GM20000 (cell line): Measurements from ENCODE around the gene CCDC15.
"Not testable (repeated sequence)": the region's sequence is repeated elsewhere in the genome, so short reads cannot be mapped to it uniquely, and the experiment has no call there.

ENCODE experiments used
- DNase-seq: peaks from one replicate; pipeline ENCODE4 v3.0.0; 2012; ENCODE audit warnings: low spot score
- TF ChIP-seq, protein P1 (sequence below): IDR thresholded peaks from 2 replicates; pipeline ENCODE4 v1.5.1; 2012; ENCODE audit warnings: mild to moderate bottlenecking, control low read depth; ENCODE audit errors: extremely low read depth, missing control alignments

Gene CCDC15

DNA sequence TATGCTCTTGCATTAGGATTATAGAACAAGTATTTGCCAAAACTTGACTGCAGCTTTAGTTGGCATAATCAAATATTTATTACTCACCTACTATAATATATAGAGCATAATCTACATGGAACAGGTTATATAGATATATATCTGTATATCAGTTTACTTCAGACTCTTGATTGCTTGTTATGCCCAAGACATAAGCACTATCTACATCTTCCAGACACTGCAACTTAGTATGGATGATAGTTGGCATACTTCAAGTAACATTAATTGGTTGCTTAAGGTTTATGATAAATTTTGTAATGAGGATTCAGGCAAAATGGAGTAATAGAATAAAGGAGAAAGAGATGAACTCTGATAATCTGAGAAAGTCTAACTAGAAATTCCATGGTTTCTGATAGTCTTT lies 1.0 kb downstream of the CCDC15 start:
- TF ChIP-seq, protein P1, sequence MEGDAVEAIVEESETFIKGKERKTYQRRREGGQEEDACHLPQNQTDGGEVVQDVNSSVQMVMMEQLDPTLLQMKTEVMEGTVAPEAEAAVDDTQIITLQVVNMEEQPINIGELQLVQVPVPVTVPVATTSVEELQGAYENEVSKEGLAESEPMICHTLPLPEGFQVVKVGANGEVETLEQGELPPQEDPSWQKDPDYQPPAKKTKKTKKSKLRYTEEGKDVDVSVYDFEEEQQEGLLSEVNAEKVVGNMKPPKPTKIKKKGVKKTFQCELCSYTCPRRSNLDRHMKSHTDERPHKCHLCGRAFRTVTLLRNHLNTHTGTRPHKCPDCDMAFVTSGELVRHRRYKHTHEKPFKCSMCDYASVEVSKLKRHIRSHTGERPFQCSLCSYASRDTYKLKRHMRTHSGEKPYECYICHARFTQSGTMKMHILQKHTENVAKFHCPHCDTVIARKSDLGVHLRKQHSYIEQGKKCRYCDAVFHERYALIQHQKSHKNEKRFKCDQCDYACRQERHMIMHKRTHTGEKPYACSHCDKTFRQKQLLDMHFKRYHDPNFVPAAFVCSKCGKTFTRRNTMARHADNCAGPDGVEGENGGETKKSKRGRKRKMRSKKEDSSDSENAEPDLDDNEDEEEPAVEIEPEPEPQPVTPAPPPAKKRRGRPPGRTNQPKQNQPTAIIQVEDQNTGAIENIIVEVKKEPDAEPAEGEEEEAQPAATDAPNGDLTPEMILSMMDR = no peak
- DNase-seq = no peak

DNA sequence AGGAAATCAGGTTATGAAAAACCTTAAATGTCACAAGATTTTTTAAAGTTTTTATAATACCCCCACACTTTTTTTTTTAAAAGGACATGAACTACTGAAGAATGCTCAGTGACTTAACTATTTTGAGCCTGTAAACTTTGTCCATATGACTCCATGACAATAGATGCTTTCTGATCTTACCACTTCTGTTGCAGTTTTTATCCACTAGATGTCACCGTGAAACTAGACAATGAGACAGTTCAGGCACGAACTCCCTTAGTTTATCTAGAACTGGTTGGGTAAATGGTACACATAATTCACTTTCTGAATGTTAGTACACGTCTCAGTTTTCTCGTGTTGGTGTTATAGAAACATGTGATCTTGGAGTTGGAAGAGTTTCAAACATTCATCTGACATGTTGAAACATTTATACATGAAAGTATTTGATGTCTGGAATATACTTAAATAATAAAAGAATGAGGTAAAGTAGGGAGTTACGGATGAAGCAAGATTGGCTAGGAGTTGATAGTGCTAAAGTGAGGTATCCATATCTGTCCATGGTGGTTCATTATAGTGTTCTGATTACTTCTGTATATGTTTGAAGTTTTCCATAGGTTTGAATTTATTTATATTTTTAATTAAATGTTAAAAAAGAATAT lies 8.1 kb downstream of the CCDC15 start:
- TF ChIP-seq, protein P1 = peak; percentile 51
- peak; percentile 69 for DNase-seq

DNA sequence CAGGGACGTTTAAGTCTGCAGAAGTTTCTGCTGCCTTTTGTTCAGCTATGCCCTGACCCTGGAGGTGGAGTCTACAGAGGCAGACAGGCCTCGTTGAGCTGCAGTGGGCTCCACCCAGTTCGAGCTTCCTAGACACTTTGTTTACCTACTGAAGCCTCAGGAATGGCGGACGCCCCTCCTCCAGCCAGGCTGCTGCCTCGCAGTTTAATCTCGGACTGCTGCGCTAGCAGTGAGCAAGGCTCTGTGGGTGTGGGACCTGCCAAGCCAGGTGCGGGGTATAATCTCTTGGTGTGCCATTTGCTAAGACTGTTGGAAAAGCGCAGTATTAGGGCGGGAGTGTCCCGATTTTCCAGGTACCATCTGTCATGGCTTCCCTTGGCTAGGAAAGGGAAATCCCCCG lies 14.2 kb downstream of the CCDC15 start:
- not testable (repeated sequence) for DNase-seq

DNA sequence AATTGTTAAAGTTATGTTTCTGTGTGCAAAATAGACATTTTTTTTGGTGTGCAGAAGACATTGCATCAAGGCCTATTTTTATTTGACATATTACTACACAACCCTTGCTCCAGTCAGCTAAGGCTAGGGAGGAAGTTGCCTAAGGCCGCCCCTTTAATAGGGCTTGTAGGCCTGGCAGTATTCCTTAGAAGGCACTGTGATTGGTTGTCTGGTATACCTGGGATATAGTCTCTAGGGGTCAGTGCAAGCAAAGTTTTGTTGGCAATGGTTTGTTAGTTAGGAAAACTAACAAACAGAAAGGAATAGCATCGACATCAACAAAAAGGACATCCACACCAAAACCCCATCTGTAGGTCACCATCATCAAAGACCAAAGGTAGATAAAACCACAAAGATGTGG lies 16.9 kb downstream of the CCDC15 start:
- peak; percentile 10 for DNase-seq
- TF ChIP-seq, protein P1 = no peak

DNA sequence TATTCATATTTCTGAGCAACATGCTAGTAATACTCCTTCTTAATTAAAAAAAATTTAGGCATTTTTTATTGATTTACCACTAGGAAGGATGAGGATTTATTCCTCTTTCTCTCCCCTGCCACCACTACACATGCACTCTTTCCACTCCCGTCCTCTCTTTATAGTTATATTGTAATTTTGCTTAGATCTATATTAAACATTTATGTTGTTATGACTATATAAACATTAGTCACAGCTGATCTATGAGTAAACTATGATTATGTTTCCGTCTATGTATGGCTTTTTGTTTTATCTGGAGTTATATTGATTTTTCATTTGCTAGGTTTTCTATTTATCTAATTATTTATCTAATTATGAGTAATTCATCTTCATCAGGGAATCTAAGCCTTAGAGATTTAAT lies 17.8 kb downstream of the CCDC15 start:
- TF ChIP-seq, protein P1 = no peak
- no peak for DNase-seq

DNA sequence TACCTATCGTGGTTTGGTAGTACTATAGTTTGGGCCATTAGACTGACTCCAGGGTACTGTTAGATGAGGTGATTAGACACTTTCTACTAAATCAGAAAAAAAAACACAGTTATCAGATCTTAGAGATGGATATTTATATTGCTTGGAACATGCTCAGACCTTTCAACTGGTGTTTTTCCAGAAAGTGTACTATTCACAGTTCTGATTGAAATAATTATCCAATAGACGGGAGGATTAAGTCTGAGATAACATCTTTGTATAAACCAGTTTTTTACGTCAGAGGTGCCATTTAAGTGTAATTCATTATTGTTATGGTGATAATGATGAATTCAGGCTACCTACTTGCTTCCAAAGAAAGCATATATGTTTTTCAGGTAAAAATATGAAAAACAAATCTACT lies 22.5 kb downstream of the CCDC15 start:
- DNase-seq = no peak
- TF ChIP-seq, protein P1 = no peak

DNA sequence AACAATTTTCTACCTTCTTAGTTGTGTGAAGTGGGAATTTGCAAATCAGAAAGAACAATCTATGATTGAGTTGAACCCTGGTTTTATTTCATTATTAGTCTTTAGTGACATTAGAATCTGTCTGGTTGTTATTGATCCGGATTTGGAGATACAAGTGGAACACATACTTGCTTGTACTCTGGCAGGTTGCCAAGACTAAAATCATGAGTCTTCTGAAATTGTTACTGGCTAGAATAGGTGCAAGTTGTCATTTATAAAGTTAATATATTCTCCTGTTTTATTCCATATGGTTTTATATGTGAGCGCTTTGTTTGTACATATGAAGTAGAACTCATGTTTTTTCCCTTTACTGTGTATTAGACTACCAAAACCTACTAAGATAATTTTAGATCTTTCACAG lies 23.0 kb downstream of the CCDC15 start:
- TF ChIP-seq, protein P1 = no peak
- no peak for DNase-seq

DNA sequence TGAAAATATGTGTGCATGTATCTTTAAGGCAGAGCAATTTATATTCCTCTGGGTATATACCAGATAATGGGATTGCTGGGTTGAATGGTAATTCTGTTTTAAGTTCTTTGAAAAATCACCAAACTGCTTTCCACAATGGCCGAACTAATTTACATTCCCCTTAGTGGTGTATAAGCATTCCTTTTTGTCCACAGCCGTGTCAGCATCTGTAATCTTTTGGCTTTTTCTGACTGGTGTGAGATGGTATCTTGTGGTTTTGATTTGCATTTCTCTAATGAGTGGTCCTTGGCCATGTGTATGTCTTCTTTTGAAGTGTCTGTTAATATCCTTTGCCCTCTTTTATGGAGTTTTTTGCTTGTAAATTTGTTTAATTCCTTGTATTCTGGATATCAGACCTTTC lies 24.3 kb downstream of the CCDC15 start:
- no peak for DNase-seq
- TF ChIP-seq, protein P1 = no peak
